DND-41 (cell line): ENCODE data around the gene GPC5.

Source experiments
- EZH2 ChIP-seq: IDR thresholded peaks from 3 replicates; pipeline ENCODE4 v1.6.1; 2012; ENCODE audit warnings: borderline replicate concordance, low read depth, mild to moderate bottlenecking, moderate library complexity, low read length, inconsistent platforms; ENCODE audit not compliant: severe bottlenecking
- TF ChIP-seq, protein P1 (sequence below): IDR thresholded peaks from 2 replicates; pipeline ENCODE4 v1.5.1; 2012; ENCODE audit warnings: borderline replicate concordance, low read length, moderate library complexity, mild to moderate bottlenecking; ENCODE audit not compliant: poor library complexity, severe bottlenecking; ENCODE audit errors: extremely low read depth

DNA sequence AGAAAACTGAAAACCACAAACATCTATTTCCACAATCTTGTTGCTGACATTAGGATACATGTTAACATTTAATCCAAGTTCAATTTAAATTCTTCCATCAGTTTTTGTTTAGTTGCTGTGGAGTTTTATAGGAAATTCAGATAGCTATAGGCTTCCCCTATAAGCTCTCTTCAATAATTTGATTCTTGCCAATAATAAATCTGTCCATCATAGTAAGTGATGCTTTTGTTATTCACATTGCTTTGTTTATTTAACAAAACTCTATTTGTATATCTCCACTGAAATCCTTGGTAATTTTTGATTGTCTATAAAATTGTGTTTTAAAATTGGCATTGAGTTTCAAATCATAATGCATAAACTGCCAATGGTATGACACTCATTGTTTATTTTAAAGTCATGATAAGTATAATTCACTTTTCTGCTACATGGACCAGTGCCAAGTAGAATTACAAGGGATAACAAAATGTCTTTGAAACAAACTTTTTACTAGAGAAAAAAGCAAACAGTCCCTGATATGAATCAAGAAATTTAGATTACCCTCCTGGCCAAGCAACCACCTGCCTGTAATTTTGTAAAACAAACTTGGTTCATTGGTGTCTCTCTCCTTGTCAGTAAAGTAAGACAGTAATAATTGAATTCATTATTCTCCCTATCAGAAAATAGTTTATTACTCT lies 1250.9 kb downstream of the GPC5 start:
- no peak for TF ChIP-seq EZH2
- TF ChIP-seq, protein P1, sequence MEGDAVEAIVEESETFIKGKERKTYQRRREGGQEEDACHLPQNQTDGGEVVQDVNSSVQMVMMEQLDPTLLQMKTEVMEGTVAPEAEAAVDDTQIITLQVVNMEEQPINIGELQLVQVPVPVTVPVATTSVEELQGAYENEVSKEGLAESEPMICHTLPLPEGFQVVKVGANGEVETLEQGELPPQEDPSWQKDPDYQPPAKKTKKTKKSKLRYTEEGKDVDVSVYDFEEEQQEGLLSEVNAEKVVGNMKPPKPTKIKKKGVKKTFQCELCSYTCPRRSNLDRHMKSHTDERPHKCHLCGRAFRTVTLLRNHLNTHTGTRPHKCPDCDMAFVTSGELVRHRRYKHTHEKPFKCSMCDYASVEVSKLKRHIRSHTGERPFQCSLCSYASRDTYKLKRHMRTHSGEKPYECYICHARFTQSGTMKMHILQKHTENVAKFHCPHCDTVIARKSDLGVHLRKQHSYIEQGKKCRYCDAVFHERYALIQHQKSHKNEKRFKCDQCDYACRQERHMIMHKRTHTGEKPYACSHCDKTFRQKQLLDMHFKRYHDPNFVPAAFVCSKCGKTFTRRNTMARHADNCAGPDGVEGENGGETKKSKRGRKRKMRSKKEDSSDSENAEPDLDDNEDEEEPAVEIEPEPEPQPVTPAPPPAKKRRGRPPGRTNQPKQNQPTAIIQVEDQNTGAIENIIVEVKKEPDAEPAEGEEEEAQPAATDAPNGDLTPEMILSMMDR: no peak
